K562 (cell line): ENCODE measurements around the gene EPSTI1. TPM values are rescaled to one million over a fixed set of nuclear protein-coding genes. Genes with fewer than 3 reads are reported as not detected.
A peak's percentile ranks its signal among the peaks of the same experiment; 100 is the strongest.

ENCODE experiments used
- ATAC-seq: fragments of 200-7000 bp; cut with Tn5 transposase; 3 replicates; pipeline ENCODE4 v1.9.1; 2020; ENCODE audit warnings: moderate library complexity
- Bru-seq: library from RNA; stranded (reverse); fragments of 400-500 nt; gene quantifications from one replicate; lab custom pipeline; 2021; lab: Mats Ljungman, UMichigan
- BruChase-seq, 2 experiments: library from RNA; stranded (reverse); fragments of 400-500 nt; gene quantifications; one replicate each; lab custom pipeline; 2021; lab: Mats Ljungman, UMichigan
- BruUV-seq: library from RNA; stranded (reverse); fragments of 400-500 nt; replicated peaks from 2 replicates; lab custom pipeline; 2021; lab: Mats Ljungman, UMichigan
- CTCF ChIA-PET: fragments of 300-600 bp; formaldehyde crosslinking; extraction: SDS; loops from one replicate; lab custom pipeline; 2021; ENCODE audit warnings: low intra/inter-chr PET ratio; lab: Yijun Ruan, JAX
- POLR2A ChIA-PET: fragments of 300-600, 350-650 bp; sonication (Branson Sonifier 250); formaldehyde crosslinking; extraction: SDS; loops from one replicate; lab custom pipeline; 2021; ENCODE audit warnings: antibody characterized with exemption, inconsistent platforms; lab: Yijun Ruan, JAX
- DNase-seq, 4 experiments: peaks; one replicate each; pipeline versions ENCODE4 v3.0.0 to v3.0.0-alpha.2; 2011 to 2018; ENCODE audit warnings: low spot score in 3 of 4, mixed read lengths in 3 of 4; ENCODE audit errors: extremely low read depth in 1 of 4
- FAIRE-seq: peaks from 2 replicates; lab custom pipeline; 2011; peaks lifted over from hg19 to GRCh38; lab: Jason Lieb, UNC
- H2AFZ ChIP-seq: 2 replicates; pipeline ENCODE4 v1.6.0; 2011; ENCODE audit warnings: low read depth, low read length, control low read depth, inconsistent platforms
- H3K27ac ChIP-seq: fragments of 200-600 bp; 3 replicates; pipeline ENCODE4 v1.8.0; 2011; ENCODE audit warnings: low read depth, mild to moderate bottlenecking, control low read depth, inconsistent platforms, low read length, moderate library complexity, mixed read lengths; ENCODE audit errors: extremely low read depth
- H3K27me3 ChIP-seq, 2 experiments: fragments of 300-600 bp in 1 of 2; 2 replicates in 1 of 2; 3 replicates in 1 of 2; pipeline versions ENCODE4 v1.6.0 to v1.8.0; 2011; ENCODE audit warnings: inconsistent platforms in 2 of 2, low read length in 2 of 2, mild to moderate bottlenecking in 1 of 2, mixed read lengths in 1 of 2, moderate library complexity in 1 of 2; ENCODE audit not compliant: control insufficient read depth in 2 of 2, insufficient read depth in 2 of 2
- H3K36me3 ChIP-seq: fragments of 300-600 bp; 3 replicates; pipeline ENCODE4 v1.8.0; 2011; ENCODE audit warnings: mild to moderate bottlenecking, low read length, inconsistent platforms; ENCODE audit not compliant: control insufficient read depth, insufficient read depth
- H3K4me1 ChIP-seq, 2 experiments: fragments of 200-600 bp in 1 of 2; replicated peaks in 1 of 2; 2 replicates in 1 of 2; 3 replicates in 1 of 2; pipeline versions ENCODE4 v1.5.1 to v1.8.0; 2011; ENCODE audit warnings: inconsistent platforms in 2 of 2, low read length in 2 of 2, mild to moderate bottlenecking in 1 of 2, mixed read lengths in 1 of 2, moderate library complexity in 1 of 2; ENCODE audit not compliant: control insufficient read depth in 2 of 2, insufficient read depth in 2 of 2
- H3K4me2 ChIP-seq: 2 replicates; pipeline ENCODE4 v1.6.1; 2011; ENCODE audit warnings: low read length, control low read depth, inconsistent platforms, mixed read lengths; ENCODE audit not compliant: insufficient read depth
- H3K4me3 ChIP-seq: fragments of 200-600 bp; sonication (generic), shearing (Covaris generic); 2 replicates; pipeline ENCODE4 v1.5.1; 2016; ENCODE audit warnings: control low read depth, inconsistent platforms
- H3K79me2 ChIP-seq: fragments of 200-600 bp; 3 replicates; pipeline ENCODE4 v1.8.0; 2011; ENCODE audit warnings: low read length, inconsistent platforms; ENCODE audit not compliant: control insufficient read depth, insufficient read depth
- H3K9ac ChIP-seq, 2 experiments: 2 replicates each; pipeline versions ENCODE4 v1.6.0 to v1.6.1; 2011; ENCODE audit warnings: low read depth in 2 of 2, low read length in 2 of 2, control low read depth in 1 of 2, inconsistent platforms in 1 of 2, mild to moderate bottlenecking in 1 of 2, mixed read lengths in 1 of 2; ENCODE audit not compliant: insufficient read depth in 1 of 2
- H3K9me1 ChIP-seq: one replicate; pipeline ENCODE4 v1.6.0; 2011; ENCODE audit warnings: inconsistent platforms, mild to moderate bottlenecking, low read length, moderate library complexity; ENCODE audit not compliant: control insufficient read depth, insufficient read depth
- H3K9me3 ChIP-seq: replicated peaks from 2 replicates; pipeline ENCODE4 v1.5.1; 2011; ENCODE audit warnings: low read depth, low read length, inconsistent platforms; ENCODE audit not compliant: control insufficient read depth, insufficient read depth
- H4K20me1 ChIP-seq: replicated peaks from 2 replicates; pipeline ENCODE4 v1.6.1; 2011; ENCODE audit warnings: low read length, inconsistent platforms, mixed read lengths; ENCODE audit not compliant: control insufficient read depth, insufficient read depth
- ARID1B ChIP-seq: fragments of 450-650 bp; IDR thresholded peaks from 2 replicates; pipeline ENCODE4 v1.6.1; 2016; ENCODE audit warnings: antibody characterized with exemption, mild to moderate bottlenecking, inconsistent platforms
- C11orf30 ChIP-seq: fragments of 450-650 bp; IDR thresholded peaks from 2 replicates; pipeline ENCODE4 v1.6.1; 2016; ENCODE audit warnings: low read depth, mild to moderate bottlenecking
- E2F6 ChIP-seq, 2 experiments: IDR thresholded peaks; 2 replicates each; pipeline ENCODE4 v1.6.1; 2011; ENCODE audit warnings: borderline replicate concordance in 1 of 2, control low read depth in 1 of 2, low read depth in 1 of 2, low read length in 1 of 2, mild to moderate bottlenecking in 1 of 2, mixed read lengths in 1 of 2, moderate library complexity in 1 of 2; ENCODE audit not compliant: insufficient read depth in 1 of 2, insufficient read length in 1 of 2, poor library complexity in 1 of 2, severe bottlenecking in 1 of 2; ENCODE audit errors: extremely low read depth in 1 of 2
- EP300 ChIP-seq: IDR thresholded peaks from 2 replicates; pipeline ENCODE4 v1.6.1; 2012; ENCODE audit warnings: low read length, improper control_type of control experiment
- ILK ChIP-seq: fragments of 450-650 bp; IDR thresholded peaks from 2 replicates; pipeline ENCODE4 v1.6.1; 2016; ENCODE audit warnings: missing genetic modification characterization, low read depth, mild to moderate bottlenecking, missing compliant biosample characterization, moderate library complexity, borderline replicate concordance
- MAFK ChIP-seq: IDR thresholded peaks from 2 replicates; pipeline ENCODE4 v1.6.1; 2011; ENCODE audit warnings: low read length, improper control_type of control experiment
- SMAD4 ChIP-seq: fragments of 250-450 bp; sonication (Bioruptor Pico); conservative IDR thresholded peaks from 2 replicates; pipeline ENCODE4 v1.8.0; 2021; ENCODE audit warnings: inconsistent platforms, mild to moderate bottlenecking, moderate library complexity
- SRSF9 ChIP-seq: fragments of 200-400 bp; formaldehyde crosslinking; IDR thresholded peaks from 2 replicates; pipeline ENCODE4 v1.6.1; 2017; ENCODE audit warnings: low read depth, low read length, borderline replicate concordance
- STAT5A ChIP-seq: IDR thresholded peaks from 2 replicates; pipeline ENCODE4 v1.6.1; 2012; ENCODE audit warnings: low read length, inconsistent platforms, borderline replicate concordance
- TFAP4 ChIP-seq: sonication (generic); formaldehyde crosslinking; IDR thresholded peaks from 2 replicates; pipeline ENCODE4 v1.8.0; 2022; ENCODE audit warnings: missing genetic modification reagents, mild to moderate bottlenecking, moderate library complexity, borderline replicate concordance
- ZEB2 ChIP-seq: fragments of 450-650 bp; IDR thresholded peaks from 2 replicates; pipeline ENCODE4 v1.6.1; 2016
- ZNF217 ChIP-seq: sonication (generic); formaldehyde crosslinking; IDR thresholded peaks from 2 replicates; pipeline ENCODE4 v1.8.0; 2022; ENCODE audit warnings: mild to moderate bottlenecking, missing genetic modification reagents
- ZNF316 ChIP-seq: fragments of 450-650 bp; IDR thresholded peaks from 2 replicates; pipeline ENCODE4 v1.6.1; 2016
- ZNF766 ChIP-seq: fragments of 200-800 bp; sonication (Bioruptor generic); conservative IDR thresholded peaks from 2 replicates; pipeline ENCODE4 v1.6.1; 2016; ENCODE audit warnings: missing genetic modification characterization, missing compliant biosample characterization
- WGBS: fragments of 100-300 bp; shearing (Covaris generic); methylation state at CpG from one replicate; pipeline ENCODE4 v1.1.6; 2016; ENCODE audit warnings: low coverage, mixed read lengths; ENCODE audit not compliant: insufficient coverage; ENCODE audit errors: missing lambda C conversion rate; 5-methylcytosine and 5-hydroxymethylcytosine counted together
- in situ Hi-C: fragments of 300-500 bp; cut with MboI; formaldehyde crosslinking; loops from 4 replicates; pipeline ENCODE4 v1.15.0; 2018; ENCODE audit warnings: inconsistent platforms, mixed read lengths
- intact Hi-C: fragments of 100-400 bp; cut with micrococcal nuclease; formaldehyde crosslinking; loops from 2 replicates; pipeline ENCODE4 v1.14.2; 2022
- long read RNA-seq, 3 experiments: library from polyadenylated mRNA in 2 of 3; library from RNA in 1 of 3; unstranded in 2 of 3; stranded (forward) in 1 of 3; transcript quantifications; one replicate each; pipeline ENCODE4 v2.0.0, GENCODE V29; 2019 to 2022
- polyA minus RNA-seq, 3 experiments: library from RNA; depleted of rRNA, polyadenylated mRNA; stranded (reverse); fragments of >200 nt; gene quantifications; 2 replicates each; pipeline ENCODE4 v1.2.3, GENCODE V29; 2011
- polyA plus RNA-seq, 8 experiments: library from polyadenylated mRNA; depleted of rRNA in 4 of 8; stranded (reverse) in 5 of 8; unstranded in 3 of 8; fragments of >200 nt; fragmentation: Nextera tagmentation in 2 of 8; fragmentation: Illumina TruSeq in 1 of 8; extraction: Ambion mirVana in 2 of 8; extraction: Trizol in 1 of 8; gene quantifications; 2 replicates each; pipeline versions ENCODE4 v1.2.1 to v1.2.3, GENCODE V29; 2011 to 2014; ENCODE audit warnings: inconsistent platforms in 1 of 8, missing spikeins in 1 of 8
- total RNA-seq, 7 experiments: library from RNA; depleted of rRNA in 6 of 7; stranded (reverse); fragments of >200 nt in 6 of 7; fragmentation: Illumina TruSeq in 2 of 7; extraction: Trizol in 2 of 7; gene quantifications; 2 replicates each; pipeline versions ENCODE4 v1.2.1 to v1.2.3, GENCODE V29; 2011 to 2021; ENCODE audit warnings: low replicate concordance in 1 of 7

The EPSTI1 gene
- total RNA-seq (2011; cell fraction: chromatin; rRNA removed; ENCODE audit: low replicate concordance) = 0.23 TPM in 1 of 2 replicates, not detected in the other
- total RNA-seq (2011; cell fraction: nucleolus; rRNA removed) = 0.26 TPM in 1 of 2 replicates, not detected in the other
- total RNA-seq (2011; cell fraction: nucleoplasm; rRNA removed) = 0.22 TPM in 1 of 2 replicates, not detected in the other
- total RNA-seq (2014; rRNA removed) (not detected in 2 replicates), total RNA-seq (2014; rRNA removed; fragmentation: Illumina TruSeq; extraction: Trizol) (0.18 TPM in 1 of 2 replicates, not detected in the other), total RNA-seq (2015; rRNA removed; fragmentation: Illumina TruSeq; extraction: Trizol) (not detected in 2 replicates), total RNA-seq (2021) (not detected in 2 replicates), polyA plus RNA-seq (2011; rRNA removed) (0.15 and 1.0 TPM in 2 replicates), polyA plus RNA-seq (2014; fragmentation: Illumina TruSeq; extraction: Trizol) (not detected in 2 replicates), polyA plus RNA-seq (2014; fragmentation: Nextera tagmentation; extraction: Ambion mirVana) (not detected), polyA plus RNA-seq (2014; rRNA removed) (not detected in 2 replicates), polyA minus RNA-seq (2011; rRNA and poly(A)+ RNA removed) (0.09 and 0.56 TPM in 2 replicates), Bru-seq, nascent RNA (percentile 23 among the genes with signal in this experiment), BruChase-seq, experiment 1, labeled RNA remaining after a 2-hour chase (percentile 16 among the genes with signal in this experiment), BruChase-seq, experiment 2, labeled RNA remaining after a 6-hour chase (percentile 18 among the genes with signal in this experiment)
- 0.04 and 0.57 TPM in 2 replicates for polyA plus RNA-seq (2011; cell fraction: cytosol; rRNA removed)
- polyA plus RNA-seq (2011; cell fraction: nucleus; rRNA removed) = 0.06 and 0.20 TPM in 2 replicates
- 0.10 and 0.21 TPM in 2 replicates for polyA plus RNA-seq (2012)
- polyA minus RNA-seq (2011; cell fraction: cytosol; rRNA and poly(A)+ RNA removed) = 1.3 TPM in 1 of 2 replicates, not detected in the other
- polyA minus RNA-seq (2011; cell fraction: nucleus; rRNA and poly(A)+ RNA removed) = 0.13 TPM in 1 of 2 replicates, not detected in the other
- long read RNA-seq, experiment 1, partial matches to known transcripts = 0 of 2 reads
- long read RNA-seq, experiment 1, other reads (novel, unspliced or antisense) = 1 of 2 reads
- long read RNA-seq, experiment 2 = 0 reads
- long read RNA-seq, experiment 3, partial matches to known transcripts = 0 of 1 reads
- long read RNA-seq, experiment 3, other reads (novel, unspliced or antisense) = 1 of 1 reads

- ChIA-PET CTCF (no interaction called here), POLR2A (interaction anchor here (1.0 kb wide), 1 partner anchor 27 kb away, joined by 4 read pairs; no protein-coding TSS in a partner anchor)
- no peak within 1 kb of the TSS for H3K4me3 ChIP-seq
- ATAC-seq = peak; percentile 82
- H3K27ac ChIP-seq = no peak within 1 kb of the TSS
- 0 out of 4 replicates have a peak within 1 kb of the TSS, but pooled peaks of 1 of the 2 experiments have one; percentile 26 for H3K9ac ChIP-seq
- no peaks in the 10 kb centered on the region for H3K9me3 ChIP-seq
- intact Hi-C loops = no loop called here
- H3K36me3 ChIP-seq = no peaks in the 10 kb centered on the region
- no peak for FAIRE-seq
- DNase-seq = peak; percentile 18 to 53 (median 26)
- no peaks in the 10 kb centered on the region for H3K79me2 ChIP-seq
- peaks cover 2 to 4% of the 10 kb centered on the region in 2 experiments; a peak in 3 of 5 replicates for H3K27me3 ChIP-seq
- WGBS = 1% methylated on average over 26 of the region's 45 CpGs
- H3K4me1 ChIP-seq = peaks cover 0 to 5% of the 10 kb centered on the region in 2 experiments; a peak in 3 of 5 replicates
- no peaks in the 10 kb centered on the region for H3K9me1 ChIP-seq
- H3K4me2 ChIP-seq = peak within 1 kb of the TSS; percentile 32; the same call in 1 of the 2 replicates
- no peaks in the 10 kb centered on the region for H4K20me1 ChIP-seq
- BruUV-seq = no TSS peak
- in situ Hi-C loops = no loop called here
- H2AFZ ChIP-seq = no peak within 1 kb of the TSS
- TF ChIP-seq C11orf30 = peak; percentile 67
- peak; percentile 26; the same call in 1 of the 2 replicates for TF ChIP-seq TFAP4 (CRISPR knock-in tag)
- no peak for TF ChIP-seq ILK
- TF ChIP-seq E2F6 (IDR thresholded peaks at IDR 0.05; ENCODE audit: borderline replicate concordance in 1 of 2, extremely low read depth in 1 of 2, insufficient read depth in 1 of 2, insufficient read length in 1 of 2, low read depth in 1 of 2, low read length in 1 of 2, poor library complexity in 1 of 2, severe bottlenecking in 1 of 2) = peak in 1 of 2 experiments; percentile 23
- TF ChIP-seq SRSF9 = no peak
- no peak for TF ChIP-seq ZNF217
- TF ChIP-seq ZNF766 = no peak
- 0 out of 2 replicates have a peak, but pooled peaks have one; percentile 4 for TF ChIP-seq MAFK
- TF ChIP-seq SMAD4 = 0 out of 2 replicates have a peak, but pooled peaks have one; percentile 42
- peak; percentile 67 for TF ChIP-seq ARID1B
- TF ChIP-seq EP300 = peak; percentile 48; the same call in 1 of the 2 replicates
- 0 out of 2 replicates have a peak, but pooled peaks have one; percentile 48 for TF ChIP-seq ZNF316
- TF ChIP-seq STAT5A = peak; percentile 31; the same call in 1 of the 2 replicates
- peak; percentile 76 for TF ChIP-seq ZEB2
Observed at GRCh38 chr13:42991898-42992763, at the start of gene EPSTI1. Gene EPSTI1 (minus strand): TSS chr13:42992241. CDS start chr13:42992165, 76 bp downstream.
